ENCODE measurements around the gene MRPL57. TPM values are rescaled to one million over a fixed set of nuclear protein-coding genes. Genes with fewer than 3 reads are reported as not detected.

The MRPL57 gene
- total and polyA plus RNA-seq, 2 donors (not counting 1 experiment from before 2014, with no cell fraction given): 7.8 to 12.1 TPM

Small RNAs within 50 kb of the gene (small RNA-seq; reads per million reads assigned to genes)
- not detected for gene AL158032.1 (ENCODE audit: insufficient read length, low read depth, low replicate concordance)
- 57.3 reads per million, percentile 94 among the genes with 10 or more reads in this experiment for gene RF00086 (ENCODE audit: insufficient read length, low read depth, low replicate concordance)

Other genes starting within 250 kb of the MRPL57 start
- gene LATS2, start 115.1 kb upstream of the MRPL57 start, total RNA-seq: 2.7 and 2.9 TPM in 2 replicates
- gene LATS2, start 115.1 kb upstream of the MRPL57 start, polyA plus RNA-seq: 1.3 and 1.9 TPM in 2 replicates
- gene SAP18, start 36.5 kb upstream of the MRPL57 start, total RNA-seq: 151 and 165 TPM in 2 replicates
- gene SAP18, start 36.5 kb upstream of the MRPL57 start, polyA plus RNA-seq: 20.6 and 33.0 TPM in 2 replicates
- 0.20 and 0.53 TPM in 2 replicates for gene SKA3, start 106 bp upstream of the MRPL57 start, total RNA-seq
- 0.07 and 0.14 TPM in 2 replicates for gene SKA3, start 106 bp upstream of the MRPL57 start, polyA plus RNA-seq

Data from B cell (primary cell).